H9 (cell line): ENCODE data around the gene GABBR2. TPM values are rescaled to one million over a fixed set of nuclear protein-coding genes. Genes with fewer than 3 reads are reported as not detected.

ENCODE experiments used
- DNase-seq: peaks from one replicate; pipeline ENCODE4 v3.0.0-alpha.2; 2017
- H2AFZ ChIP-seq: one replicate; pipeline ENCODE4 v1.6.1; 2013; ENCODE audit warnings: mild to moderate bottlenecking, low read length, control low read depth, moderate library complexity
- H2AK5ac ChIP-seq: 2 replicates; pipeline ENCODE4 v1.6.1; 2013; ENCODE audit warnings: low read length, control low read depth, mixed read lengths; ENCODE audit not compliant: insufficient read length
- H2BK120ac ChIP-seq: one replicate; pipeline ENCODE4 v1.6.1; 2013; ENCODE audit warnings: low read depth, mild to moderate bottlenecking, low read length, control low read depth, inconsistent platforms; ENCODE audit not compliant: poor library complexity, severe bottlenecking
- H2BK12ac ChIP-seq: 2 replicates; pipeline ENCODE4 v1.6.1; 2013; ENCODE audit warnings: low read length, control low read depth, mixed read lengths, low read depth; ENCODE audit not compliant: insufficient read length
- H2BK15ac ChIP-seq: 2 replicates; pipeline ENCODE4 v1.6.1; 2013; ENCODE audit warnings: low read depth, low read length, control low read depth
- H2BK20ac ChIP-seq: one replicate; pipeline ENCODE4 v1.6.1; 2013; ENCODE audit warnings: low read depth, mild to moderate bottlenecking, low read length, control low read depth, inconsistent platforms; ENCODE audit not compliant: poor library complexity, severe bottlenecking
- H2BK5ac ChIP-seq: 2 replicates; pipeline ENCODE4 v1.6.1; 2013; ENCODE audit warnings: low read length, control low read depth, mixed read lengths; ENCODE audit not compliant: insufficient read length
- H3K14ac ChIP-seq: 2 replicates; pipeline ENCODE4 v1.6.1; 2013; ENCODE audit warnings: low read length, control low read depth; ENCODE audit not compliant: insufficient read depth
- H3K18ac ChIP-seq: 2 replicates; pipeline ENCODE4 v1.6.1; 2013; ENCODE audit warnings: low read depth, mild to moderate bottlenecking, mixed read lengths, low read length, control low read depth; ENCODE audit not compliant: insufficient read length
- H3K23ac ChIP-seq: 2 replicates; pipeline ENCODE4 v1.6.1; 2013; ENCODE audit warnings: low read length, control low read depth, mixed read lengths, low read depth; ENCODE audit not compliant: insufficient read length
- H3K23me2 ChIP-seq: 2 replicates; pipeline ENCODE4 v1.6.1; 2013; ENCODE audit warnings: low read depth, mild to moderate bottlenecking, mixed read lengths, low read length, control low read depth; ENCODE audit not compliant: insufficient read length, poor library complexity, severe bottlenecking
- H3K27ac ChIP-seq: 2 replicates; pipeline ENCODE4 v1.5.1; 2013; ENCODE audit warnings: low read length, control low read depth, mixed read lengths, low read depth; ENCODE audit not compliant: insufficient read length
- H3K27me3 ChIP-seq: 2 replicates; pipeline ENCODE4 v1.6.1; 2013; ENCODE audit warnings: low read length, control low read depth, inconsistent platforms; ENCODE audit not compliant: insufficient read depth
- H3K4ac ChIP-seq: 2 replicates; pipeline ENCODE4 v1.6.1; 2013; ENCODE audit warnings: low read depth, mild to moderate bottlenecking, control low read depth, inconsistent platforms, low read length, moderate library complexity
- H3K4me1 ChIP-seq: 2 replicates; pipeline ENCODE4 v1.6.1; 2013; ENCODE audit warnings: low read length, control low read depth, inconsistent platforms; ENCODE audit not compliant: insufficient read depth
- H3K4me2 ChIP-seq: 2 replicates; pipeline ENCODE4 v1.6.1; 2013; ENCODE audit warnings: low read length, control low read depth, mixed read lengths; ENCODE audit not compliant: insufficient read length, insufficient read depth
- H3K56ac ChIP-seq: 2 replicates; pipeline ENCODE4 v1.6.1; 2013; ENCODE audit warnings: low read depth, mild to moderate bottlenecking, mixed read lengths, low read length, control low read depth; ENCODE audit not compliant: insufficient read length
- H3K79me1 ChIP-seq: 2 replicates; pipeline ENCODE4 v1.6.1; 2013; ENCODE audit warnings: low read depth, mild to moderate bottlenecking, moderate library complexity, low read length, control low read depth, inconsistent platforms; ENCODE audit not compliant: insufficient read depth, poor library complexity, severe bottlenecking
- H3K79me2 ChIP-seq: 2 replicates; pipeline ENCODE4 v1.6.1; 2013; ENCODE audit warnings: low read length, control low read depth, inconsistent platforms; ENCODE audit not compliant: insufficient read depth
- H3K9ac ChIP-seq: 2 replicates; pipeline ENCODE4 v1.6.1; 2013; ENCODE audit warnings: low read length, control low read depth, mixed read lengths; ENCODE audit not compliant: insufficient read length; ENCODE audit errors: extremely low read depth
- H3K9me3 ChIP-seq: one replicate; pipeline ENCODE4 v1.6.1; 2013; ENCODE audit warnings: low read depth, low read length, inconsistent platforms; ENCODE audit not compliant: control insufficient read depth
- H3T11ph ChIP-seq: one replicate; pipeline ENCODE4 v1.6.1; 2013; ENCODE audit warnings: mild to moderate bottlenecking, low read length, control low read depth, inconsistent platforms
- H4K20me1 ChIP-seq: one replicate; pipeline ENCODE4 v1.6.1; 2013; ENCODE audit not compliant: control insufficient read depth, insufficient read length, insufficient read depth
- H4K5ac ChIP-seq: 2 replicates; pipeline ENCODE4 v1.6.1; 2013; ENCODE audit warnings: low read depth, mild to moderate bottlenecking, mixed read lengths, low read length, control low read depth; ENCODE audit not compliant: insufficient read length
- H4K8ac ChIP-seq: replicated peaks from 2 replicates; pipeline ENCODE4 v1.6.1; 2013; ENCODE audit warnings: low read length, control low read depth, mixed read lengths, low read depth; ENCODE audit not compliant: insufficient read length
- H4K91ac ChIP-seq: 2 replicates; pipeline ENCODE4 v1.6.1; 2013; ENCODE audit warnings: low read depth, mild to moderate bottlenecking, moderate library complexity, mixed read lengths, low read length, control low read depth; ENCODE audit not compliant: insufficient read length
- H3K27ac Mint-ChIP-seq, 3 experiments: 2 replicates in 2 of 3; 3 replicates in 1 of 3; pipeline ENCODE4 v1.8.0; 2020 to 2021; ENCODE audit warnings: mixed read lengths in 3 of 3, mild to moderate bottlenecking in 1 of 3, moderate library complexity in 1 of 3
- H3K27me3 Mint-ChIP-seq: 2 replicates; pipeline ENCODE4 v1.8.0; 2021; ENCODE audit warnings: low read depth, mild to moderate bottlenecking, moderate library complexity, mixed read lengths
- H3K36me3 Mint-ChIP-seq, 3 experiments: 2 replicates in 2 of 3; 3 replicates in 1 of 3; pipeline ENCODE4 v1.8.0; 2020 to 2021; ENCODE audit warnings: low read depth in 3 of 3, mixed read lengths in 3 of 3; ENCODE audit not compliant: insufficient read depth in 1 of 3
- H3K4me1 Mint-ChIP-seq, 2 experiments: 2 replicates each; pipeline ENCODE4 v1.8.0; 2020; ENCODE audit warnings: mixed read lengths in 2 of 2
- H3K4me3 Mint-ChIP-seq, 2 experiments: 2 replicates in 1 of 2; 3 replicates in 1 of 2; pipeline ENCODE4 v1.8.0; 2020 to 2021; ENCODE audit warnings: mild to moderate bottlenecking in 2 of 2, mixed read lengths in 2 of 2, moderate library complexity in 1 of 2
- H3K9me3 Mint-ChIP-seq, 2 experiments: 2 replicates in 1 of 2; 3 replicates in 1 of 2; pipeline ENCODE4 v1.8.0; 2020; ENCODE audit warnings: mild to moderate bottlenecking in 2 of 2, mixed read lengths in 2 of 2, moderate library complexity in 1 of 2
- CTCF ChIP-seq: fragments of 200-600 bp; sonication (generic); conservative IDR thresholded peaks from 3 replicates; pipeline ENCODE4 v1.8.0; 2021; ENCODE audit warnings: antibody characterized with exemption, mild to moderate bottlenecking
- WGBS: extraction: QIAGEN DNeasy Blood & Tissue Kit; methylation state at CpG from one replicate; pipeline ENCODE4 v1.1.7; 2013; ENCODE audit warnings: missing lambda C conversion rate, low lambda C conversion rate, mixed read lengths; ENCODE audit not compliant: insufficient read length; ENCODE audit errors: extremely low coverage; 5-methylcytosine and 5-hydroxymethylcytosine counted together
- total RNA-seq: library from RNA; stranded (reverse); gene quantifications from 2 replicates; pipeline ENCODE4 v1.2.1, GENCODE V29; 2021

GABBR2 gene
- total RNA-seq, 1 experiment from 2014 or later: 0.66 TPM

GRCh38 chr9:98364086-98364485, 344.6 kb downstream of the GABBR2 start:
- Histone ChIP-seq H2BK20ac (no peak overlapping the region), H3K9me3 (peaks cover 11% of the 10 kb centered on the region), H4K91ac (no peak overlapping the region), H3K23ac (no peak overlapping the region), H3K56ac (no peak overlapping the region), H3K79me2 (no peaks in the 10 kb centered on the region), H3K27me3 (no peaks in the 10 kb centered on the region), H2BK120ac (no peak overlapping the region), H4K20me1 (no peaks in the 10 kb centered on the region), H3K4me2 (no peak overlapping the region), H3K23me2 (no peaks in the 10 kb centered on the region), H3K27ac (no peak overlapping the region), H2AK5ac (no peak overlapping the region), H3K4me1 (no peaks in the 10 kb centered on the region), H3K9ac (no peak overlapping the region), H3K14ac (no peak overlapping the region), H2BK12ac (no peak overlapping the region), H4K5ac (no peak overlapping the region), H4K8ac (no peak overlapping the region), H2AFZ (no peak overlapping the region), H3T11ph (no peak overlapping the region), H2BK15ac (no peak overlapping the region), H3K18ac (no peak overlapping the region), H3K79me1 (no peaks in the 10 kb centered on the region), H3K4ac (no peak overlapping the region), H2BK5ac (no peak overlapping the region)
- Mint-ChIP-seq H3K4me3 (no peak overlapping the region), H3K4me1 (0 out of 4 replicates have a peak, but pooled peaks cover 0 to 3% of the 10 kb centered on the region in 2 experiments), H3K9me3 (peaks cover 17 to 21% of the 10 kb centered on the region in 2 experiments), H3K27ac (no peak overlapping the region), H3K27me3 (no peaks in the 10 kb centered on the region; the same call in 1 of the 2 replicates), H3K36me3 (peaks cover 2 to 12% (median 7%) of the 10 kb centered on the region in 3 experiments; a peak in 5 of 7 replicates)
- TF ChIP-seq CTCF: no peak
- WGBS: no CpG with 5 or more reads among the region's 4 CpGs
- DNase-seq: no peak
